GM12891 (cell line): Measurements from ENCODE around the gene ANKRD9.

ENCODE experiments used
- PAX5 ChIP-seq: IDR thresholded peaks from 2 replicates; pipeline ENCODE4 v1.6.1; 2011; ENCODE audit warnings: low read length, moderate library complexity, mild to moderate bottlenecking; ENCODE audit not compliant: insufficient read depth, severe bottlenecking
- POLR2A ChIP-seq: IDR thresholded peaks from 2 replicates; pipeline ENCODE4 v1.6.1; 2011; ENCODE audit warnings: low read depth, low read length, control low read depth
- POLR2AphosphoS5 ChIP-seq: IDR thresholded peaks from 2 replicates; pipeline ENCODE4 v1.6.1; 2011; ENCODE audit warnings: low read depth, low read length, control low read depth
- TAF1 ChIP-seq: IDR thresholded peaks from 2 replicates; pipeline ENCODE4 v1.6.1; 2011; ENCODE audit warnings: low read depth, low read length, control low read depth

GRCh38 chr14:102511538-102511937 lies 2.0 kb upstream of the ANKRD9 start:
- TF ChIP-seq POLR2A (no peak), POLR2AphosphoS5 (no peak), TAF1 (no peak), PAX5 (no peak)
